GM12892 (cell line): ENCODE measurements around the gene HSPB8.

ENCODE experiments used
- POLR2A ChIP-seq: IDR thresholded peaks from 2 replicates; pipeline ENCODE4 v1.6.1; 2011; ENCODE audit warnings: low read depth, low read length, control low read depth
- POLR2AphosphoS5 ChIP-seq: IDR thresholded peaks from 2 replicates; pipeline ENCODE4 v1.6.1; 2011; ENCODE audit warnings: low read depth, low read length, control low read depth

DNA sequence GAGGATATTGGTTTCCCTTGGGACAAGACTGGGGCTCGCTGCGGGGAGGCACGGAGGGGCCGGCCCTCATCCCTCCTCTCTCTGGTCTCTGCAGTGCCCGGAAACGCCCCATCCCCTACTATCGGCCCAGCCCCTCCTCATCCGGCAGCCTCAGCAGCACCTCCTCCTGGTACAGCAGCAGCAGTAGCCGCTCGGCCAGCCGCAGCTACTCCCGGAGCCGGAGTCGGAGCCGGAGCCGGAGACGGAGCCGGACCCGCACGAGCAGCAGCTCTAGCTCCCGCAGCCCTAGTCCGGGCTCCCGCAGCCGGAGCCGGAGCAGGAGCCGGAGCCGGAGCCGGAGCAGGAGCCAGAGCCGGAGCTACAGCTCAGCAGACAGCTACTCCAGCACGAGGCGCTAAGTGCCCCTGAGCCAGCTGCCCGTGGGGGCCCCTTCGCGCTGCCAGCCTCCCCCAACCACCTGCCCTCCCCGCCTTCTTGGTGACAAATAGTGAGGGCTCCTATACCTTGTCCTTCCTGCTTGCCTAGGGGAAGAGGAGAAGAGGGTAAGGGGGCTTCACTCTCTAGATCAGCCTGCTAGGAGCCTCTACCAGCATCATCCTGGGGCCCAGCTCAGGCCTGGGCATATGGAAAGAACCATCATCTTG, 22.2 kb upstream of the HSPB8 start:
- TF ChIP-seq POLR2A = no peak
- TF ChIP-seq POLR2AphosphoS5 = no peak
